HEK293 (cell line): ENCODE data around the gene PRKG1.

ENCODE experiments used
- BCL11A ChIP-seq: fragments of 450-650 bp; formaldehyde crosslinking; IDR thresholded peaks from 2 replicates; pipeline ENCODE4 v1.5.1; 2016; ENCODE audit warnings: low read depth, missing biosample characterization, missing genetic modification characterization
- EGR2 ChIP-seq: fragments of 450-650 bp; formaldehyde crosslinking; IDR thresholded peaks from 2 replicates; pipeline ENCODE4 v1.5.1; 2016; ENCODE audit warnings: low read depth, missing biosample characterization, missing genetic modification characterization
- GFI1B ChIP-seq: fragments of 450-650 bp; formaldehyde crosslinking; IDR thresholded peaks from 2 replicates; pipeline ENCODE4 v1.5.1; 2016; ENCODE audit warnings: missing biosample characterization, missing genetic modification characterization
- MZF1 ChIP-seq: fragments of 450-650 bp; formaldehyde crosslinking; IDR thresholded peaks from 2 replicates; pipeline ENCODE4 v1.5.1; 2017; ENCODE audit warnings: missing biosample characterization, missing genetic modification characterization, borderline replicate concordance
- OSR2 ChIP-seq: fragments of 450-650 bp; formaldehyde crosslinking; IDR thresholded peaks from 2 replicates; pipeline ENCODE4 v1.5.1; 2016; ENCODE audit warnings: missing biosample characterization, missing genetic modification characterization
- PRDM4 ChIP-seq: fragments of 450-650 bp; formaldehyde crosslinking; IDR thresholded peaks from 2 replicates; pipeline ENCODE4 v1.5.1; 2017; ENCODE audit warnings: missing biosample characterization, missing genetic modification characterization
- PRDM6 ChIP-seq: fragments of 450-650 bp; formaldehyde crosslinking; IDR thresholded peaks from 2 replicates; pipeline ENCODE4 v1.5.1; 2017; ENCODE audit warnings: missing biosample characterization, missing genetic modification characterization
- SALL2 ChIP-seq: fragments of 450-650 bp; formaldehyde crosslinking; IDR thresholded peaks from 2 replicates; pipeline ENCODE4 v1.5.0; 2017; ENCODE audit warnings: missing biosample characterization, mild to moderate bottlenecking, missing genetic modification characterization, borderline replicate concordance
- SCRT1 ChIP-seq: fragments of 450-650 bp; formaldehyde crosslinking; IDR thresholded peaks from 2 replicates; pipeline ENCODE4 v1.5.1; 2016; ENCODE audit warnings: missing biosample characterization, missing genetic modification characterization, borderline replicate concordance
- SP2 ChIP-seq: fragments of 450-650 bp; formaldehyde crosslinking; IDR thresholded peaks from 2 replicates; pipeline ENCODE4 v1.5.1; 2016; ENCODE audit warnings: missing biosample characterization, missing genetic modification characterization
- ZBTB1 ChIP-seq: fragments of 450-650 bp; formaldehyde crosslinking; IDR thresholded peaks from 2 replicates; pipeline ENCODE4 v1.5.1; 2016; ENCODE audit warnings: missing biosample characterization, missing genetic modification characterization
- ZBTB8A ChIP-seq: fragments of 450-650 bp; formaldehyde crosslinking; IDR thresholded peaks from 2 replicates; pipeline ENCODE4 v1.5.1; 2016; ENCODE audit warnings: missing biosample characterization, missing genetic modification characterization
- ZEB2 ChIP-seq: fragments of 450-650 bp; formaldehyde crosslinking; IDR thresholded peaks from 2 replicates; pipeline ENCODE4 v1.5.1; 2016; ENCODE audit warnings: missing biosample characterization, missing genetic modification characterization
- ZFP41 ChIP-seq: fragments of 450-650 bp; formaldehyde crosslinking; IDR thresholded peaks from 2 replicates; pipeline ENCODE4 v1.5.1; 2016; ENCODE audit warnings: missing biosample characterization, missing genetic modification characterization, borderline replicate concordance
- ZFP69B ChIP-seq: fragments of 450-650 bp; formaldehyde crosslinking; IDR thresholded peaks from 2 replicates; pipeline ENCODE4 v1.5.1; 2016; ENCODE audit warnings: missing biosample characterization, missing genetic modification characterization
- ZNF132 ChIP-seq: fragments of 450-650 bp; formaldehyde crosslinking; IDR thresholded peaks from 2 replicates; pipeline ENCODE4 v1.5.1; 2017; ENCODE audit warnings: missing biosample characterization, missing genetic modification characterization, borderline replicate concordance
- ZNF184 ChIP-seq: fragments of 450-650 bp; IDR thresholded peaks from 2 replicates; pipeline ENCODE4 v1.5.1; 2018; ENCODE audit warnings: missing biosample characterization, mild to moderate bottlenecking, missing genetic modification characterization
- ZNF23 ChIP-seq: fragments of 450-650 bp; formaldehyde crosslinking; IDR thresholded peaks from 2 replicates; pipeline ENCODE4 v1.5.1; 2016; ENCODE audit warnings: missing biosample characterization, missing genetic modification characterization, borderline replicate concordance
- ZNF266 ChIP-seq: fragments of 450-650 bp; formaldehyde crosslinking; IDR thresholded peaks from 2 replicates; pipeline ENCODE4 v1.5.1; 2016; ENCODE audit warnings: missing biosample characterization, missing genetic modification characterization, low read depth
- ZNF501 ChIP-seq: fragments of 450-650 bp; formaldehyde crosslinking; IDR thresholded peaks from 2 replicates; pipeline ENCODE4 v1.5.1; 2016; ENCODE audit warnings: missing biosample characterization, missing genetic modification characterization
- ZNF580 ChIP-seq: fragments of 450-650 bp; formaldehyde crosslinking; IDR thresholded peaks from 2 replicates; pipeline ENCODE4 v1.5.1; 2016; ENCODE audit warnings: missing biosample characterization, missing genetic modification characterization
- ZNF596 ChIP-seq: fragments of 450-650 bp; IDR thresholded peaks from 2 replicates; pipeline ENCODE4 v1.5.0; 2018; ENCODE audit warnings: missing biosample characterization, mild to moderate bottlenecking, missing genetic modification characterization, moderate library complexity
- ZNF600 ChIP-seq: fragments of 450-650 bp; formaldehyde crosslinking; IDR thresholded peaks from 2 replicates; pipeline ENCODE4 v1.5.1; 2016; ENCODE audit warnings: missing biosample characterization, missing genetic modification characterization
- ZNF623 ChIP-seq: fragments of 450-650 bp; formaldehyde crosslinking; IDR thresholded peaks from 2 replicates; pipeline ENCODE4 v1.5.1; 2016; ENCODE audit warnings: missing biosample characterization, missing genetic modification characterization
- ZNF629 ChIP-seq: fragments of 450-650 bp; formaldehyde crosslinking; IDR thresholded peaks from 2 replicates; pipeline ENCODE4 v1.5.1; 2017; ENCODE audit warnings: missing biosample characterization, missing genetic modification characterization
- ZNF660 ChIP-seq: fragments of 450-650 bp; IDR thresholded peaks from 2 replicates; pipeline ENCODE4 v1.5.1; 2018; ENCODE audit warnings: missing biosample characterization, mild to moderate bottlenecking, missing genetic modification characterization
- ZNF843 ChIP-seq: fragments of 450-650 bp; formaldehyde crosslinking; IDR thresholded peaks from 2 replicates; pipeline ENCODE4 v1.5.1; 2016; ENCODE audit warnings: missing biosample characterization, missing genetic modification characterization
- ZSCAN4 ChIP-seq: fragments of 450-650 bp; formaldehyde crosslinking; IDR thresholded peaks from 2 replicates; pipeline ENCODE4 v1.5.1; 2017; ENCODE audit warnings: missing biosample characterization, missing genetic modification characterization
- TF ChIP-seq, protein P1 (sequence below): fragments of 450-650 bp; formaldehyde crosslinking; IDR thresholded peaks from 2 replicates; pipeline ENCODE4 v1.5.1; 2016; ENCODE audit warnings: missing biosample characterization, missing genetic modification characterization, borderline replicate concordance
- TF ChIP-seq, protein P2 (sequence below): fragments of 450-650 bp; IDR thresholded peaks from 2 replicates; pipeline ENCODE4 v1.5.1; 2018; ENCODE audit warnings: missing biosample characterization, mild to moderate bottlenecking, missing genetic modification characterization

PRKG1 gene

GRCh38 chr10:52056291-52056690 is 982.0 kb downstream of the PRKG1 start (continued):
- TF ChIP-seq ZNF843 (tag by site-specific recombination) (peak; percentile 98), ZNF23 (tag by site-specific recombination) (no peak), ZEB2 (tag by site-specific recombination) (peak; percentile 68), GFI1B (tag by site-specific recombination) (peak; percentile 23; the same call in 1 of the 2 replicates), ZNF629 (tag by site-specific recombination) (peak; percentile 85), BCL11A (peak; percentile 24; the same call in 1 of the 2 replicates), ZBTB1 (tag by site-specific recombination) (peak; percentile 54; the same call in 1 of the 2 replicates), PRDM6 (tag by site-specific recombination) (peak; percentile 100), EGR2 (tag by site-specific recombination) (no peak), ZNF132 (no peak), ZNF596 (tag by site-specific recombination) (peak; percentile 63; the same call in 1 of the 2 replicates), ZNF660 (tag by site-specific recombination) (peak; percentile 56; the same call in 1 of the 2 replicates), ZFP69B (tag by site-specific recombination) (0 out of 2 replicates have a peak, but pooled peaks have one; percentile 61), ZNF623 (tag by site-specific recombination) (no peak), OSR2 (peak; percentile 91), ZSCAN4 (peak; percentile 61; the same call in 1 of the 2 replicates), ZNF600 (tag by site-specific recombination) (peak; percentile 52; the same call in 1 of the 2 replicates), ZNF266 (tag by site-specific recombination) (no peak), ZFP41 (tag by site-specific recombination) (no peak), PRDM4 (tag by site-specific recombination) (peak; percentile 93), ZNF184 (peak; percentile 80), ZNF580 (tag by site-specific recombination) (peak; percentile 84), SP2 (no peak), ZBTB8A (peak; percentile 56), SCRT1 (tag by site-specific recombination) (peak; percentile 70; the same call in 1 of the 2 replicates), MZF1 (tag by site-specific recombination) (peak; percentile 89; the same call in 1 of the 2 replicates), ZNF501 (tag by site-specific recombination) (peak; percentile 72; the same call in 1 of the 2 replicates), SALL2 (tag by site-specific recombination) (no peak)
- TF ChIP-seq, protein P1, sequence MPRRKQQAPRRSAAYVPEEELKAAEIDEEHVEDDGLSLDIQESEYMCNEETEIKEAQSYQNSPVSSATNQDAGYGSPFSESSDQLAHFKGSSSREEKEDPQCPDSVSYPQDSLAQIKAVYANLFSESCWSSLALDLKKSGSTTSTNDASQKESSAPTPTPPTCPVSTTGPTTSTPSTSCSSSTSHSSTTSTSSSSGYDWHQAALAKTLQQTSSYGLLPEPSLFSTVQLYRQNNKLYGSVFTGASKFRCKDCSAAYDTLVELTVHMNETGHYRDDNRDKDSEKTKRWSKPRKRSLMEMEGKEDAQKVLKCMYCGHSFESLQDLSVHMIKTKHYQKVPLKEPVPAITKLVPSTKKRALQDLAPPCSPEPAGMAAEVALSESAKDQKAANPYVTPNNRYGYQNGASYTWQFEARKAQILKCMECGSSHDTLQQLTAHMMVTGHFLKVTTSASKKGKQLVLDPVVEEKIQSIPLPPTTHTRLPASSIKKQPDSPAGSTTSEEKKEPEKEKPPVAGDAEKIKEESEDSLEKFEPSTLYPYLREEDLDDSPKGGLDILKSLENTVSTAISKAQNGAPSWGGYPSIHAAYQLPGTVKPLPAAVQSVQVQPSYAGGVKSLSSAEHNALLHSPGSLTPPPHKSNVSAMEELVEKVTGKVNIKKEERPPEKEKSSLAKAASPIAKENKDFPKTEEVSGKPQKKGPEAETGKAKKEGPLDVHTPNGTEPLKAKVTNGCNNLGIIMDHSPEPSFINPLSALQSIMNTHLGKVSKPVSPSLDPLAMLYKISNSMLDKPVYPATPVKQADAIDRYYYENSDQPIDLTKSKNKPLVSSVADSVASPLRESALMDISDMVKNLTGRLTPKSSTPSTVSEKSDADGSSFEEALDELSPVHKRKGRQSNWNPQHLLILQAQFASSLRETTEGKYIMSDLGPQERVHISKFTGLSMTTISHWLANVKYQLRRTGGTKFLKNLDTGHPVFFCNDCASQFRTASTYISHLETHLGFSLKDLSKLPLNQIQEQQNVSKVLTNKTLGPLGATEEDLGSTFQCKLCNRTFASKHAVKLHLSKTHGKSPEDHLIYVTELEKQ (tag by site-specific recombination): peak; percentile 92; the same call in 1 of the 2 replicates
- TF ChIP-seq, protein P2, sequence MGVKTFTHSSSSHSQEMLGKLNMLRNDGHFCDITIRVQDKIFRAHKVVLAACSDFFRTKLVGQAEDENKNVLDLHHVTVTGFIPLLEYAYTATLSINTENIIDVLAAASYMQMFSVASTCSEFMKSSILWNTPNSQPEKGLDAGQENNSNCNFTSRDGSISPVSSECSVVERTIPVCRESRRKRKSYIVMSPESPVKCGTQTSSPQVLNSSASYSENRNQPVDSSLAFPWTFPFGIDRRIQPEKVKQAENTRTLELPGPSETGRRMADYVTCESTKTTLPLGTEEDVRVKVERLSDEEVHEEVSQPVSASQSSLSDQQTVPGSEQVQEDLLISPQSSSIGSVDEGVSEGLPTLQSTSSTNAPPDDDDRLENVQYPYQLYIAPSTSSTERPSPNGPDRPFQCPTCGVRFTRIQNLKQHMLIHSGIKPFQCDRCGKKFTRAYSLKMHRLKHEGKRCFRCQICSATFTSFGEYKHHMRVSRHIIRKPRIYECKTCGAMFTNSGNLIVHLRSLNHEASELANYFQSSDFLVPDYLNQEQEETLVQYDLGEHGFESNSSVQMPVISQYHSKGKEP (tag by site-specific recombination): peak; percentile 95
